Keratinocyte (primary cell): Measurements from ENCODE around the gene EEA1. TPM values are rescaled to one million over a fixed set of nuclear protein-coding genes. Genes with fewer than 3 reads are reported as not detected.

ENCODE experiments used
- DNase-seq: peaks from one replicate; pipeline ENCODE4 v3.0.0-alpha.2; 2011; ENCODE audit warnings: low read depth, missing footprints, low spot score
- FAIRE-seq: peaks from 2 replicates; lab custom pipeline; 2011; peaks lifted over from hg19 to GRCh38; lab: Jason Lieb, UNC
- H2AFZ ChIP-seq: 2 replicates; pipeline ENCODE4 v1.6.0; 2012; ENCODE audit warnings: low read length, control low read depth, inconsistent platforms; ENCODE audit not compliant: control insufficient read depth
- H3K27ac ChIP-seq: 2 replicates; pipeline ENCODE4 v1.5.1; 2011; ENCODE audit warnings: low read length; ENCODE audit not compliant: control insufficient read depth, insufficient read depth
- H3K27me3 ChIP-seq: 3 replicates; pipeline ENCODE4 v1.6.0; 2011; ENCODE audit warnings: low read length; ENCODE audit not compliant: control insufficient read depth, insufficient read depth; ENCODE audit errors: extremely low read depth
- H3K36me3 ChIP-seq, 2 experiments: 2 replicates in 1 of 2; 3 replicates in 1 of 2; pipeline ENCODE4 v1.5.1; 2011; ENCODE audit warnings: low read length in 2 of 2, mild to moderate bottlenecking in 1 of 2; ENCODE audit not compliant: control insufficient read depth in 2 of 2, insufficient read depth in 2 of 2; ENCODE audit errors: extremely low read depth in 1 of 2
- H3K4me1 ChIP-seq: 3 replicates; pipeline ENCODE4 v1.5.1; 2011; ENCODE audit warnings: low read length; ENCODE audit not compliant: control insufficient read depth, insufficient read depth; ENCODE audit errors: extremely low read depth
- H3K4me2 ChIP-seq: 3 replicates; pipeline ENCODE4 v1.6.0; 2011; ENCODE audit warnings: low read depth, low read length; ENCODE audit not compliant: control insufficient read depth, insufficient read depth; ENCODE audit errors: extremely low read depth
- H3K4me3 ChIP-seq, 3 experiments: fragments of 200-600 bp in 1 of 3; sonication (generic) in 1 of 3; 2 replicates in 2 of 3; 3 replicates in 1 of 3; pipeline ENCODE4 v1.5.1; 2011 to 2016; ENCODE audit warnings: low read length in 3 of 3, mild to moderate bottlenecking in 3 of 3, control low read depth in 2 of 3, inconsistent platforms in 1 of 3, low read depth in 1 of 3, mixed read lengths in 1 of 3, mixed run types in 1 of 3, moderate library complexity in 1 of 3; ENCODE audit not compliant: control insufficient read depth in 2 of 3, insufficient read depth in 2 of 3; ENCODE audit errors: extremely low read depth in 1 of 3
- H3K79me2 ChIP-seq: 2 replicates; pipeline ENCODE4 v1.6.0; 2012; ENCODE audit warnings: low read length; ENCODE audit not compliant: control insufficient read depth, insufficient read depth
- H3K9ac ChIP-seq: 3 replicates; pipeline ENCODE4 v1.6.0; 2011; ENCODE audit warnings: low read length; ENCODE audit not compliant: control insufficient read depth, insufficient read depth; ENCODE audit errors: extremely low read depth
- H3K9me1 ChIP-seq: 3 replicates; pipeline ENCODE4 v1.6.0; 2011; ENCODE audit warnings: low read length; ENCODE audit not compliant: control insufficient read depth, insufficient read depth; ENCODE audit errors: extremely low read depth
- H3K9me3 ChIP-seq: 2 replicates; pipeline ENCODE4 v1.5.1; 2012; ENCODE audit warnings: low read depth, low read length; ENCODE audit not compliant: control insufficient read depth
- H4K20me1 ChIP-seq: 3 replicates; pipeline ENCODE4 v1.6.0; 2011; ENCODE audit warnings: low read length; ENCODE audit not compliant: control insufficient read depth, insufficient read depth; ENCODE audit errors: extremely low read depth
- CTCF ChIP-seq, 3 experiments: IDR thresholded peaks in 1 of 3; conservative IDR thresholded peaks in 1 of 3; optimal IDR thresholded peaks in 1 of 3; 2 replicates in 2 of 3; 3 replicates in 1 of 3; pipeline versions ENCODE3 to v1.5.1; 2011; ENCODE audit warnings: low read length in 3 of 3, mild to moderate bottlenecking in 3 of 3, moderate library complexity in 2 of 3, control low read depth in 1 of 3, inconsistent platforms in 1 of 3; ENCODE audit not compliant: insufficient read depth in 2 of 3; ENCODE audit errors: extremely low read depth in 1 of 3
- EZH2 ChIP-seq: IDR thresholded peaks from one replicate; pipeline ENCODE4 v1.6.1; 2012; ENCODE audit warnings: inconsistent platforms, mild to moderate bottlenecking, low read length, moderate library complexity
- dilution Hi-C: fragments of 300-500 bp; cut with MboI; formaldehyde crosslinking; loops from one replicate; pipeline ENCODE4 v1.7.0; 2020; ENCODE audit warnings: low sequenced_read_pairs; ENCODE audit not compliant: extremely low pct_ligation_motif_present
- polyA plus RNA-seq, 5 experiments: library from polyadenylated mRNA; depleted of rRNA in 3 of 5; stranded (reverse) in 3 of 5; stranded (forward) in 1 of 5; unstranded in 1 of 5; fragments of >200 nt; gene quantifications; 1 replicate in 1 of 5; 2 replicates in 3 of 5; 3 replicates in 1 of 5; pipeline versions ENCODE4 v1.2.1 to v1.2.3, GENCODE V29; 2011 to 2012; ENCODE audit warnings: missing spikeins in 2 of 5, low read depth in 1 of 5, low replicate concordance in 1 of 5

EEA1 gene
- polyA plus RNA-seq, 1 donor (not counting 4 experiments of a cell fraction or from before 2014, with no cell fraction given) = 14.3 TPM

DNA sequence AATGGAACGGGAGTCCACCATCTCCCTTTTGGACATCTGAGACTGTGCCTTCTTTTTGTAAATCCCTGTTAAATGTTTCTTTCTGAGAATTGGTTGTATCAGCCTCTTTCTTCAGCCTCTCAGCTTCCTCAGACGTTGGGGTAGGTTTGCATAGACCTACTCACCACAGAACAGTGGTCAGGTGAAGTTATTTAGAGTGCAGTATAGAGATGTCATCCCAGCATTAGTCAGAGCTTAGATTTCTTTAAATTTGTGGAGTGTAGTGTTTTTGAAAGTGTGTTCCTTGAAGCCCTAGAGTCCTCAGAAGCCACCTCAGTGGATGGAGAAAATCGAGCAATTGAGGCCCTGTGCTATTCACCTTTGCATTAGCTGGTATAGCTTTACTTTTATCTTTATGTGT lies 8.9 kb upstream of the EEA1 start:
- Histone ChIP-seq H3K27me3 (no peaks in the 10 kb centered on the region), H3K36me3 (no peaks in the 10 kb centered on the region), H2AFZ (peak overlapping the region; percentile 84), H4K20me1 (no peaks in the 10 kb centered on the region), H3K4me1 (peaks cover 20% of the 10 kb centered on the region), H3K9me1 (no peaks in the 10 kb centered on the region), H3K4me2 (peak overlapping the region; percentile 30), H3K4me3 (no peak overlapping the region), H3K9ac (peak overlapping the region; percentile 63), H3K79me2 (no peaks in the 10 kb centered on the region), H3K27ac (peak overlapping the region; percentile 86), H3K9me3 (no peaks in the 10 kb centered on the region)
- no peak for TF ChIP-seq CTCF (optimal IDR thresholded peaks at IDR 0.05 in 1 of 3, IDR thresholded peaks at IDR 0.05 in 1 of 3, conservative IDR thresholded peaks at IDR 0.05 in 1 of 3; ENCODE audit: extremely low read depth in 1 of 3, insufficient read depth in 2 of 3, low read length in 3 of 3)
- DNase-seq (no peak), FAIRE-seq (peak; percentile 9)
- dilution Hi-C loops = no loop called here

DNA sequence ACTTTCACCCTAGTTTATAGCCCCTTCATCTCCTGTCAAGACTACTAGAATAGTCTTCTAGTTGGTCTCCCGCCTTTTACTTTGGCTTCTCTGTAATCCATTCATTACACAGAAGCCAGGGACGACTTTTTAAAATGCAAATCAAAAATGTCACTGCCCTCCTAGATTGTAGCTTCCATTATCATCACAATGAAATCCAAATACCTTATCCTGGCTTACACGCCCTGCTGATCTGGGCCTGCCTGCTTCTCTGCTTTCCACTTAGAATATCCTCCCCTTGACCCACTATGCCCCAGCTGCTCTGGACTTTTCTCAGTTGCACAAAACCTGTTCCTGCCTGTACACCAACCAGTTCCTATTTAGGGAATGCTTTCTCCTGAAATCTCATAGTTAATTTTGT lies 4.5 kb upstream of the EEA1 start:
- dilution Hi-C loops = no loop called here
- Histone ChIP-seq H2AFZ (no peak overlapping the region), H3K4me2 (no peak overlapping the region), H3K4me3 (no peak overlapping the region), H3K27ac (no peak overlapping the region), H3K27me3 (no peaks in the 10 kb centered on the region), H3K9ac (no peak overlapping the region), H3K4me1 (peaks cover 25% of the 10 kb centered on the region), H3K79me2 (no peaks in the 10 kb centered on the region), H3K9me3 (no peaks in the 10 kb centered on the region), H4K20me1 (no peaks in the 10 kb centered on the region), H3K36me3 (no peaks in the 10 kb centered on the region), H3K9me1 (no peaks in the 10 kb centered on the region)
- TF ChIP-seq CTCF (optimal IDR thresholded peaks at IDR 0.05 in 1 of 3, IDR thresholded peaks at IDR 0.05 in 1 of 3, conservative IDR thresholded peaks at IDR 0.05 in 1 of 3; ENCODE audit: extremely low read depth in 1 of 3, insufficient read depth in 2 of 3, low read length in 3 of 3) = no peak
- TF ChIP-seq EZH2 = no peak
- no peak for FAIRE-seq
- no peak for DNase-seq
